HG03025 (cell line): ENCODE data around the gene NUP37.
"Not testable (repeated sequence)": the region's sequence is repeated elsewhere in the genome, so short reads cannot be mapped to it uniquely, and the experiment has no call there.

Experiments
- ATAC-seq: cut with Tn5 transposase; IDR thresholded peaks from one replicate; pipeline ENCODE4 v1.9.1; 2021; ENCODE audit warnings: mild to moderate bottlenecking, moderate library complexity; ENCODE audit not compliant: unreplicated experiment, low FRiP score

The NUP37 gene

DNA sequence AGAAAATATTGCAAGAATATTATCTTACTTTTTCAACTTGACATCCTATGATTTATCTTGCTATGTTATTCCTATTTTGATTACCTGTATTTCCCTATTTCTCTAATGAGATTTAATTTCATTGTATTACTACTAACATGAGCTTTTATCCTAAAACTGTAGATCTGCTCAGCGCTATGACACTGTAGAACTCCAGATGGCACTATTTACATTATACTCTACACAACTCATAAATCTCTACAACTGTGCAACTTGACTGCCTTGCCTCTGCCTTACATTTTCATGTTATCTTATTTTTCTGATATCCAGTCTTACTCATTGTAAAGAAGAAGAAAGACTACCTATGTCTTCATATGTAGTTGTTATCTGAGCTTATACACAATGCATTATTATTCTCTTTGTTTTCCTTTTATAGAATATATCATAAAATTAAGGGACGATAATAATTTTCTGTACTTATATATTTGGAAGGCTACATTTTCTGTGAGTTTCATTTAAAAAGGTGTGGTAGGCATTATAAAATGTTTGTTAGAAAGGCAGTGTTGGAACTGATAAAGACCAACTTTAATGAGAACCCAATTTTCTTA is 24.1 kb downstream of the NUP37 start:
- ATAC-seq: no peak

DNA sequence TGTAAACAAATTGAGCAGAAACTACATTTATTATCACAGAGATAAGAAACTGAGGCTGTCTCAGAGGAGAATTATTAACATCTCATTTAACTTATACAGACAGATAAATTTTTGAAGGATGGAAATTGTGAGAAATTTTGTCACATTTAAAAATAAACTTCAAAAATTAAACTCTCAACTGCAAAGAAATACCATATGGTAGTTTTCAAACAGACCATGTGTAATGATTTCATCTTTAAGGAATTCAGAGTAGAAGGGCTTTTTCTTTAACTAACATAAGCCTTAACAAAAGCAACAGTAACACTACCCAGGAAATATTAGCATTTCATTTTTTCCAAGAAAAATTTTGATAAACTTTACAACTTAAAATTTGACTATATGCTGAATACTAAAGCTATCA is 26.6 kb downstream of the NUP37 start:
- no peak for ATAC-seq

DNA sequence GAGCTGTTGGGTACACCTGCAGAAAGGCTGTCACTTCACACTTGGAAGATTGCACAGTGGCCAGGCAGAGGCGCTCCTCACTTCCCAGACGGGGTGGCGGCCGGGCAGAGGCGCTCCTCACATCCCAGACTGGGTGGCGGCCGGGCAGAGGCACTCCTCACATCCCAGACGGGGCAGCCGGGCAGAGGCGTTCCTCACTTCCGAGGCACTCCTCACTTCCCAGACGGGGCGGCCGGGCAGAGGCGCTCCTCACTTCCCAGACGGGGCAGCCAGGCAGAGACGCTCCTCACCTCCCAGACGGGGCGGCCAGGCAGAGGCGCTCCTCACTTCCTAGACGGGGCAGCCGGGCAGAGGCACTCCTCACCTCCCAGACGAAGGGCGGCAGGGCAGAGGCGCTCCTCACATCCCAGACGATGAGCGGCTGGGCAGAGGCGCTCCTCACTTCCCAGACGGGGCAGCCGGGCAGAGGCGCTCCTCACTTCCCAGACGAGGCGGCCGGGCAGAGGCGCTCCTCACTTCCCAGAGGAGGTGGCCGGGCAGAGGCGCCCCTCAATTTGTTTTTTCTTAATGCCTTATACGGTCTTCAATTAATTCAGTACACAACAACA is 30.6 kb downstream of the NUP37 start:
- not testable (repeated sequence) for ATAC-seq

DNA sequence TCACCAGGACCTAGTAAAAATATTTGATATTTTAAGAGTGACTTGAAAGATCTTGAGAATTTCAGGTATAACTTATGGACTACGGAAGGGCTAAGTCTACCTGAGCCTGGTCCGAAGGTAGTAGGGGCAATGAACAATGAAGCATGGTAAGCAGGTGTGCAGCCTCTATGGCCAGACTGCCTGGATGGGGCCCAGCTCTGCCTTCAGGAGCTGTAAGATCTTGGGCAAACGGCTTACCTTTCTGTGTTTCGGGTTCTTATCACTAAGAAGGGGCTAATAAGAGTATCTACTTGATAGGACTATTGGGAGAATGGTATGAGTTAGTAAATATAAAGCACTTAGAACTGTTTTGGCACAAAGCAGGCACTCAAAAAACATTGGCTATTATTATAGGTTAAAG is 39.1 kb downstream of the NUP37 start:
- no peak for ATAC-seq

DNA sequence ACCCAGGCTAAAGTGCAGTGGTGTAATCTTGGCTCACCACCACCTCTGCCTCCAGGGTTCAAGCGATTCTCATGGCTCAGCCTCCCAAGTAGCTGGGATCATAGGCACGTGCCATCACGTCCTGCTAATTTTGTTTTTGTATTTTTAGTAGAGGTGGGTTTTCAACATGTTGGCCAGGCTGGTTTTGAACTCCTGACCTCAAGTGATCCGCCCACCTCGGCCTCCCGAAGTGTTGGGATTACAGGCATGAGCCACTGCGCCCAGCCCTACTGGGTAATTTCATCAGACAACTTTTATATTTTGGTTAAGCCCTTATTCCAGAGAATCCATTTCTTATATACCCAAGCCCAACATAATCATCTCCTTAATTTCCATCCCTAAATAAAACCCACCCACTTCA is 47.8 kb downstream of the NUP37 start:
- not testable (repeated sequence) for ATAC-seq

DNA sequence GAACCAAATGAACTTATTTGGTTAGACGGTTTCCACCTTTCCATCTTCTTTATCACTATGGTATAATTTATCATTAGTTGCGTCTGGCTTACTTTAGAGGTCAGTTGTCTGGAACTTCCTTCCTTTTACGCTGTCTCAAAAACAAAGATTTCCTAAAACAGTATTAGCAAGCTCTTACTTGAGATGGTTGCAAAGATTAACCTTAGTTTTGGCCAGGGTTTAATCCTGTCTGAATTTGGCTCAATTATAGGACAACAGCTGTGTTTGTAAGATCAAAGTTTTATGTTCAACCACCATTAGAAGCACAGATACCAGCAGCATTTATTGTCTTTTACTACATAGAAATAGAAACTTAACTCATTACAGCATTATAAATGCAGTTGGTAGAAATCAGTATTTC is 50.2 kb downstream of the NUP37 start:
- no peak for ATAC-seq

DNA sequence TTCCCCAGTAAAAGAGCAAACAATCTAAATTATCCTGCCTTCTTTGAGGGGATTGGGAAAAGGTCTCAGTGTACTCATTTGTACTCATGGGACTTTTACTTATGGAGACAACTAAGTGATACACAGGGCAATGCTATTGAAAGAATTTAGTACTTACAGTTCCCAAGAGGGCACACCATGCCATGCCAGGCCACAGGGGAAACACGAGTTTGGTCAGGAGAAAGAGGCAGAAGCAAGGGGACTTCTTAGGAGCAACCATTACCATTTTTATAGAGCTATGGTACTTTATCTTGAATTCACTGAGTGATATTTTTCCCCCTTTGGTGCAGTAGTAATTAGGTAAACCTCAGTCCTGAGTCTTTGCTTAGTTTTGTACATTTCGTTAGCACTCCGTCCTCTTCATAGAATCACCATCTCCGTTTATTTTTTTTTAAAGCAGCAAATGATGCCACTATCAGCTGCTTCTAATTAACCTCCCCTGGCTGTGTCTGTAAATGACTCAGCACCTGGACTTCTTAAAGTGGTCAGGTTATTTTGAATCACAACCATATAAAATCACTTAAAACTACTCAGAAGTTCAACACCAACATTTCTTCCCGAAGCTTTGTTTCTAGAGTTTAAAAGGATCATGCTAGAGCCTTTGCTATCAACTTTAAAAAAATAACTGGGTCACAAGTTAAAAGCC is 52.2 kb downstream of the NUP37 start:
- ATAC-seq: no peak

DNA sequence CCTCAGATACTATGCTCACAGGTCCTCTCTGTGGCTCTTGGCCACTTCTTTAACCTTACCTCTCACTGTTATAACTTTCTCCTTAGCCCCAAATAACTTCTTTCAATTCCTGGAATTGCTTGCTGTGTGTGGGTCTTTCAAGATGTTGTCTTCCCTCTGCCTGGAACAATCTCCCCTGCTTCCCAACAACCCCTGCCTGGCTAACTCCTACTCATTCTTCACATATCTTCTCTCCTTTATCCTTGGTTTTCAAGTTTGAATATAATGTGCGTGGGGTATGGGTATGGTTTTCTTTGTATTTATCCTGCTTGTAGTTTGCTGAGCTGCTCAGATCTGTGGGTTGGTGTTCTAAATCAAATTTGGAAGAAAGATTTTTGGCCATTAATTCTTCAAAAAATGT is 55.4 kb downstream of the NUP37 start:
- ATAC-seq: no peak

DNA sequence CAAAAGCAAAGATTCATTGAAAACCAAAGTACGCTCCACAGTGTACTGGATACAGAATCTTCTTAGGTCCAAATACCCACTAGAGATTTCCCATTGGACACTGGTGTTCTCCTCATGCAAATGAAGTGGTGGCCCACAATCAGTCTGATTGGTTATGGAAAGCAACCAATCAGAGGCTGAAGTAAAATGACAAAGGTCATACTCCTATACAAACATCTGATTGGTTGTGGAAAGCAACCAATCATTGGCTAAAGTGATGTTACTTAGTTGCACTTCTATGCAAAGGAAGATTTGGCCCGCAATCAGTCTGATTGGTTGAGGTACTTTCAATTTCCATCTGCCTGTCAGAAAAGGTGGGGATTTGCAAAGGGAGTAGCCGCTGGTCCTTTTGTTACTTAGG is 56.8 kb downstream of the NUP37 start:
- no peak for ATAC-seq

DNA sequence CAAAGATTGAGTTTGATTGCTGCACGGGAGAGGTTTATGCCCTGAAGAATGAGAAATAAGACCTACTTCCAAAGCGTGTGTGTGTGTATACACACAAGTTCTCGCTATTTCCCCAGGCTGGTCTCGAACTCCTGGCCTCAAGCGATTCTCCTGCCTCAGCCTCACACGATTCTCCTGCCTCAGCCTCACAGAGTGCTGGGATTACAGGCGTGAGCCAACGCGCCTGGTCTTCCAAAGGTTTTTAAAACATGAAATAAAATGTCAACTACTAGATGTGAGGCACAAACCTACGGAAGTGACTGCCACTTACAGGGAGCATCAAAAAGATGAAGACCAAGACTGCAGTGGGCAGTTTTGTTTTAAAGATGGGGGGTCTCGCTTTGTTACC is 57.5 kb downstream of the NUP37 start:
- no peak for ATAC-seq

DNA sequence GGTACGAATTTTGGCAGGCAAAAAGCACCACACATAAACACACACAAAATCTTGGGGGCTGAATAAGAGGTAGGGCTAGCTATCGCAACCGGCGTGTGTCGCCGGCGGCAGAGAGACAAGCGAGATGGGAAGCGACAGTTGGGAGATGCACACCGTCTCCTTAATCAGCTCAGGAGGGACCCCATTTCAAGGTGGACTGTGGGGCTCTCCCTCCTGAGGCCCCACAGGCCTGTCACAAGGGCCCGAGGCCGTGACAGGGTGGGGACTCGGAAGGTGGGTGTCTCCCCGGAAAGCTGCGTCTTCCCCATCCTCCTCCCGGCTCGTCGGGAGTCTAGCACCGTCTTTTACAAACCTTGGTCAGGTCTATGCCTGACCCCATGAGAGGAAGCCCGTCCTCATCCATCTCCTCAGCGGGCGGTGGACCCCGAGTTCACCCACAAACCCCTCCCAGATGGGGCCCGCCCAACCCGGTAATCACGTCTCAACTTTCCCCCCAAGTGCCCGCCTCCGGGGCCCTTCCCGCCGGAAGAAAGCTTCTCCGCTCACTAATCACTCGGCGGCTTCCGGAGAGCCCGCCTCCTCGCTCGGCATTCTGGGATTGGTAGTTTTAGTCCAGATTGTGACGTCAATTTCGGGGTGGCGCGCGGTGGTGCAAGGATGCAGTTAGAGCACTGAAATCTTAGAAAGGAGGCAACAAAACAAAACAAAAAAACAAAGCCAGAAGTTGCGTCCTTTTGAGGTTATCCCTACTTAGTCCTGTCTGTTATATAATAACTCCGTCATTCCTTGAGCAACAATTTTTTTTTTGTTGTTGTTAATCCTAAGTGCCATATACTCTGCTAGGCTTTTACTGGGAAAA is 58.1 kb downstream of the NUP37 start, which contains the start of gene WASHC3:
Gene WASHC3, minus strand, starts transcription at position 432 of the 859 bp plus-strand sequence. Its CDS starts 29 bp downstream, at position 403.
- ATAC-seq: peak; percentile 93

DNA sequence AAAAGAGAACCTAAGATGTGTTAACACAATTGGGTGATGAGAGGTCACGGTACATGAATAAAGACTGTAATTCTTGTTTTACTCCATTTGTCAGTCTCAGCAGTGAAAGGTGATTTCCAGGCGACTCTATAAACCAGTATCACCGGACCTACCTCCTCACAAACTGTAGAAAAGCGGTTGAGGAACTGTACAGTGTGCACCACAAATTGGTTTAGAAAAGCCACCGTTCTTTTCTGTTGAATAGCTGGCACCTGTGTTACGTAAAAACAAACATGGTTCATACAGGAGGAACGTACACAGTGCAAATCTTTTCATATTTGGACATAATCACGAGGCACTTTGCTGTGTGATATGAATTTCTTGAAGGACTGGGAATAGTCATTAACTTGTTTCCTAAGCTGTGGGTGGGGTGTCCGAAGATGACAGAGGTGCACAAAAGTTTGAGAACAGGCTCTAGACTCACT is 58.8 kb downstream of the NUP37 start:
- no peak for ATAC-seq

DNA sequence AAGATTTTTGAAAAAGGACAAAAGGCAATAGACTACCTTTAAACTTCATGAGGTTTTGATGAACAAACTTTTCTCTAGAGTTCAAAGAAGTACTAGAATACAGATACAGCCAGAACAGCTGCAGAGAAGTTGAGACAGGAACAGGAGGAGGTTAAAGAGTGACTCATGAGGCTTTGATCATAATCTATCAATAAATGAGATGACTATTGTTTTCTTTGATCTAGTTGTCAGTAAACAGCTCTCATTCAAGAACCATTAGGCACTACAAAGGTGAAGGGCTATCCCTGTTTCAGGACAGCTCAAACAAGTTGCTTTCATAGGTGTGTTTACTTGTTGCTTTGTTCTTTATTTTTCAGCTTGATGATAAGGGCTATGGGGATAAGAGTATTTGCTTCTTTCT is 60.6 kb downstream of the NUP37 start:
- no peak for ATAC-seq

DNA sequence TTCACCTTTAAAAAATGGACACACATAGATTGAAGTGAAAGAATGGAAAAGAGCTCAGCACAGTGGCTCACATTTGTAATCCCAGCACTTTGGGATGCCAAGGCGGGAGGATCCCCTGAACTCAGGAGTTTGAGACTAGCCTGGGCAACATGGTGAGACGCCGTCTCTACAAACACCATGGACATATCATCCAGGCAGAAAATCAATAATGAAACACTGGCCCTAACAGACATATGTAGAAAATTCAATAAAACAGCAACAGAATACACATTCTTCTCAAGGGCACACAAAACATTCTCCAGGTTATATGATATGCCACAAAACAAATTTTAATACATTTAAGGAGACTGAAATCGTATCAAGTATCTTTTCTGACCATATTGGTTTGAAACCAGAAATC is 65.6 kb downstream of the NUP37 start:
- ATAC-seq: no peak

DNA sequence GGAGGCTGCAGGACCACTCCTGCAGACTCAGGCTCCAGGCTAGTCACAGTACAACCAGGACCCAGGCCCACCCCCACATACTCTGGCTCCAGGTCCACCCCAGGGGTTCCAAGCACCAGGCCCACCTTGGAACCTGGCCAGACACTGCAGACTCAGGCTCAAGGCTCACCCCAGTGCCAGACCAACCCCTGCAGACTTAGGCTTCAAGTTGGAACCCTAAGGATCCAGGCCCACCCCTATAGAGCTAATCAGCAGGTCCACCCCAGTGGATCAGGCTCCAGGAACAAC is 66.9 kb downstream of the NUP37 start:
- ATAC-seq: no peak

DNA sequence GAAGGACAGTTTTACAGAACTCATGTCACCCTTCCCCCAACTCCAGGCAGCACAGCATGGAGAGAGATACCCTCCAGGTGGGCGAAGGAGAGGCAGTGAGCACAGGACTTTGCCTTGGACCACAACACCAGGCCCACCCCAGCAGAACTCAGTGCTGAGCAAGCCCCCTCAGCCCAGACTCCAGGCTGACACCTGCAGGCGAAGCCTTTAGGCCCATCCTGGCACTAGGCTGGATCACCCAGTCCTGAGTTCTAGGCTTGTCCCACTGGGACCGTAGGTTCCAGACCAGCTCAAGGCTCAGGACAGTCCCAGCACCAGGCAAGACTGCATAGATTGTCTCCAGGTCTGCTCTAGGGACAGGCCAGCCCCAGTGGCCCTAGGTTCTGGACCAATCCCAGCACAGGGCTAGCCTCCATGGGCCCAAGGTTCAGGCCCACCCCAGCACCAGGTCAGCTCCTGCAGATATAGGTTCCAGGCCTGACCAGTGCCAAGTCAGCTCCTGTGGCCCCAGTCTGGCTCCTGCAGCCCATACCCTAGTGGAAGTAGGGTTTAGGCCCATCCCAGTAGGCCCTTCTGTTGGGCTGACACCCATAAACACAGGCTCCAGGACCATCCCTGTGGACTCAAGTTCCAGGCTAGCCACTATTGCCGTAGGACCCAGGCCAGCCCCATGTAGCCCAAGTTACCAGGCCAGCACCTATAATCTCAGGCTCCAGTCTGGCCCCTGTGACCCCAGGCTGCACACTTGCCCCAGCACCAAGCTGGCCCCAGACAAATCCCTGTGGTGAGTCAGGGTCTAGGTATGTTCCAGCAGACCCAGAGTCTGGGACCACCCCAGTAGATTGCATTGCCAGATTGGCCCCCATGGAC is 67.5 kb downstream of the NUP37 start:
- no peak for ATAC-seq

DNA sequence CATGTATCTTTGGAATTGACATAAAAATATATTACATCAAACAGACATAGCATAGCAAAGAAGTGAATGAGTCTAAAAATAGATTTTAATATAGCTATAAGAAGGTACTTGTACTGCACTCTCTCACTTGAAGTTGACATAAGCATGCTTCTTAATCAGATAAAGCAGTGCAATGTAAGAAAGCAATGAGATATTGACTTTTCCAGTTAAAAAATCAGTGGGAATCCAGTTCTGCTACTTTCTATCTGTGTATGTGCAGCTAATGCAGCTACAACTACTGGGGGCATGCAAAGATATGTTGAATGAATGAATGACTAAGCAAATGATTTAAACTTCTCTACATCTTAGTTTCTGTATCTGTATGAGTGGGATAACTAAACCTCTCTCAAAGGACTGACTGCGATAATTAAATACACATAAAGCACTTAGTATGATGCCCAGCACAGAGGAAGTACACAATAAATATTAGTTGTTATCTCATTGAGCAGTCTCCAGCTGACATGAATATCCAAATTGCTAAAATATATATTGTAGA is 68.4 kb downstream of the NUP37 start:
- no peak for ATAC-seq

DNA sequence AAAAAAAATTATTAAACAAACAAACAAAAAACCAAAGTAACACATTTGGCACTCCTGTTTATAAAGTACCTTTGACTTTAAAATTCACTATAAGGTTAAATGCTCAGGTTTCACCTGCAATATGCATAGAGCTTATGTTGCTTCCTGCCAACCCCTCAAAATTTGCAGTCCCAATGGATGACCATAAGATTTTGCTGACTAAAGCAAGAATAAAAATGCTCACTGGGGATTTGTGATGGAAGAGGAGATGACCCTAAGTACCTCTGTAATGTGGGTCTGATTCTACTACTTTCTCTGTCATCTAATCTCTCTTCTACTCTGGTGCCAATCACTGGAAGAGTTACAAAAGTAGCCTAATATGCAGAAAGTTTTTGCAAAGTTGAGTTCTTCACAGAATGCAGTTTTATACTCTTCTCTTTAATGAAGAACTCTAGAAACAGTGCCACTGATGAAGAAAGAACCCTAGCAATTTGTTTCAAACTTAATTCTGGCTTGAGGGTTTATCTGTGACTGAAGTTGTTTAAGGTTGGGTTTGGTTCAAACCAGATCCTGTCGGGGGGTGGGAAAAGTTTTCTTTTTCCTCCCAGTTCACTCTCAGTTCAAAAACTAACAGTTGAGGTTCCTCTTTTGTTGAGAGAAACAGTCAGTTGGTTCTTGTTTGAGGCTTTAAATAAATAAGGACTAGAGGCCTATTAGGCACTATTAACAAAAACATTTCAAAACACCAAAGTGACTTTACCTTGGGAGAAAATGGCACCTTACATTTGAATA is 69.1 kb downstream of the NUP37 start:
- ATAC-seq: no peak

DNA sequence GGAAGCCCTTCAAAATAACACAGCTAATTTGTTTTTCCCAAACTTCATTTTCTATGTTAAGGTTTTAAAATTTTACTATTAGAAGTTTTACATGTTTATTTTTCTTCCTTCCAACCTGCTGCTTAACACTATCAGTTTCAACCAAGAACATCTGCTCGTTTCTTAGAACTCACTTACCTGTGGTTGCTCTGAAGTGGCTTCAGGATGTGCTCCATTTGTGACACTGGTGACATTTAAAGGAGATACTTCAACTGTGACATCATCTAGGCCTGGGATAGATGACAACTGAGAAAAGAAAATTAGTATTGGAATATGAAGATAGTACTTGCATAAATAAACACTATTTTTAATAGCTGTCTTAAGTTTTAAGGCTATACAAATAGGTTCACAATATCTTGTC is 76.0 kb downstream of the NUP37 start:
- ATAC-seq: peak; percentile 88
